ENCODE measurements around the gene SPOCK1.
"Not testable (repeated sequence)": the region's sequence is repeated elsewhere in the genome, so short reads cannot be mapped to it uniquely, and the experiment has no call there.

SPOCK1 gene

GRCh38 chr5:137498736-137499505 is at the start of gene SPOCK1:
Gene SPOCK1, minus strand, starts transcription at chr5:137499326.
- peak; percentile 37 for DNase-seq

- DNase-seq: no peak
These were observed 46.8 kb upstream of the SPOCK1 start for GRCh38 chr5:137545956-137546355.

- DNase-seq: not testable (repeated sequence)
These were observed 36.3 kb upstream of the SPOCK1 start for GRCh38 chr5:137535449-137535848.

- DNase-seq: no peak
These were observed 34.8 kb upstream of the SPOCK1 start for GRCh38 chr5:137533963-137534362.

GRCh38 chr5:137531266-137531665 is 32.1 kb upstream of the SPOCK1 start:
- no peak for DNase-seq

- DNase-seq: no peak
These were observed 22.1 kb upstream of the SPOCK1 start for GRCh38 chr5:137521246-137521645.

- no peak for DNase-seq
These were observed 17.8 kb upstream of the SPOCK1 start for GRCh38 chr5:137516961-137517360.

GRCh38 chr5:137516251-137516797 is 17.2 kb upstream of the SPOCK1 start:
- DNase-seq: peak; percentile 60

- no peak for DNase-seq
These were observed 16.1 kb upstream of the SPOCK1 start for GRCh38 chr5:137515238-137515637.

GRCh38 chr5:137510671-137511070 is 11.5 kb upstream of the SPOCK1 start:
- DNase-seq: no peak

GRCh38 chr5:137507150-137507549 is 8.0 kb upstream of the SPOCK1 start:
- DNase-seq: no peak

- DNase-seq: no peak
These were observed 7.2 kb upstream of the SPOCK1 start for GRCh38 chr5:137506296-137506695.

GRCh38 chr5:137504916-137505315 is 5.8 kb upstream of the SPOCK1 start:
- no peak for DNase-seq

GRCh38 chr5:137503456-137503855 is 4.3 kb upstream of the SPOCK1 start:
- no peak for DNase-seq

GRCh38 chr5:137502632-137503031 is 3.5 kb upstream of the SPOCK1 start:
- no peak for DNase-seq

- no peak for DNase-seq
These were observed 2.8 kb upstream of the SPOCK1 start for GRCh38 chr5:137501846-137502406.

GRCh38 chr5:137501226-137501625 is 2.1 kb upstream of the SPOCK1 start:
- DNase-seq: no peak

- no peak for DNase-seq
These were observed 1.6 kb upstream of the SPOCK1 start for GRCh38 chr5:137500615-137501225.

GRCh38 chr5:137499506-137499847 is 351 bp upstream of the SPOCK1 start:
- not testable (repeated sequence) for DNase-seq

- peak; percentile 17 for DNase-seq
These were observed 808 bp downstream of the SPOCK1 start for GRCh38 chr5:137498301-137498735.

GRCh38 chr5:137497396-137498290 is 1.5 kb downstream of the SPOCK1 start:
- peak; percentile 3 for DNase-seq

- no peak for DNase-seq
These were observed 2.2 kb downstream of the SPOCK1 start for GRCh38 chr5:137496919-137497318.

- DNase-seq: no peak
These were observed 6.8 kb downstream of the SPOCK1 start for GRCh38 chr5:137492331-137492730.
